ENCODE results near the gene BSN.

BSN gene

DNA sequence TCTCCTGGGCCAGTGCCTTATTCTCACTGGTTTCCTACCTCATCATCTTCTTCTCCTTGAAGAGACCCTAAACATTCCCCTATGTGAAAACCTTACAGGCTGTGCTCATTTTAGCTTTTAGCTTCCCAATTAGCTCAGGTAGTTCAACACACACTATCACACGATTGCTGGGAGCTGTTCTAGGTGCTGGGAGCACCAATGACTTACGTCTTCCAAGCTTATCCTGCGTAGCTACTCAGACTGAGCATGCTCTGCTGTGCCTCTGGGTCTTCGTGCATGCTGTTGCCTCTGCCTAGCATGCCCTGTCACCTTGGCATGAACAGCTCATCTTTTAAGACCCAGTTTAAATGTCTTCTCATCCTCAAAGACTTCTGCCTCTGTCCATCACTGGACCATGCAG, 64.1 kb downstream of the BSN start:
- TF ChIP-seq, protein P1, sequence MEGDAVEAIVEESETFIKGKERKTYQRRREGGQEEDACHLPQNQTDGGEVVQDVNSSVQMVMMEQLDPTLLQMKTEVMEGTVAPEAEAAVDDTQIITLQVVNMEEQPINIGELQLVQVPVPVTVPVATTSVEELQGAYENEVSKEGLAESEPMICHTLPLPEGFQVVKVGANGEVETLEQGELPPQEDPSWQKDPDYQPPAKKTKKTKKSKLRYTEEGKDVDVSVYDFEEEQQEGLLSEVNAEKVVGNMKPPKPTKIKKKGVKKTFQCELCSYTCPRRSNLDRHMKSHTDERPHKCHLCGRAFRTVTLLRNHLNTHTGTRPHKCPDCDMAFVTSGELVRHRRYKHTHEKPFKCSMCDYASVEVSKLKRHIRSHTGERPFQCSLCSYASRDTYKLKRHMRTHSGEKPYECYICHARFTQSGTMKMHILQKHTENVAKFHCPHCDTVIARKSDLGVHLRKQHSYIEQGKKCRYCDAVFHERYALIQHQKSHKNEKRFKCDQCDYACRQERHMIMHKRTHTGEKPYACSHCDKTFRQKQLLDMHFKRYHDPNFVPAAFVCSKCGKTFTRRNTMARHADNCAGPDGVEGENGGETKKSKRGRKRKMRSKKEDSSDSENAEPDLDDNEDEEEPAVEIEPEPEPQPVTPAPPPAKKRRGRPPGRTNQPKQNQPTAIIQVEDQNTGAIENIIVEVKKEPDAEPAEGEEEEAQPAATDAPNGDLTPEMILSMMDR (IDR thresholded peaks at IDR 0.05), result no peak
- TF ChIP-seq ZFX (IDR thresholded peaks at IDR 0.05; ENCODE audit: borderline replicate concordance), result no peak
- no peak overlapping the region for H3K27ac ChIP-seq

DNA sequence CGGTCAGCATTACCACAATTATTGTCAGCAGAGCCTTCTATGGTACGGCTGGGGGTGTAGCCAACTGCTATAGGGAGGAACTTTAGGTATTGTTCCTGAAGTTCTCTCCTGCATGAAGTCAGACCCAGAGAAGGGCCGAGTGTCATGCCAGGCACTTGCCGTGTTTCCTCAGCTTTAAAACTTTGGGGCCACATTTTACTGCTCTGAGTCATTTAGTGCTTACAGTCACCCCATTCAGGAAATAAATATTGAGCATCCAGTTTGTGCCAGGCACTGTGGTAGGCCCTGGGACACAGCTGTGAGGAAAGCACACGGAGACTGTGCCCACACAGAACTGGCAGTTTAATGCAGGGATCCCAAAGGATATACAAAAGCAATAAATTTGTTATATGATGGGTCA, 65.4 kb downstream of the BSN start:
- TF ChIP-seq ZFX (IDR thresholded peaks at IDR 0.05; ENCODE audit: borderline replicate concordance), result no peak
- TF ChIP-seq, protein P1 (IDR thresholded peaks at IDR 0.05), result no peak
- no peak overlapping the region for H3K27ac ChIP-seq

DNA sequence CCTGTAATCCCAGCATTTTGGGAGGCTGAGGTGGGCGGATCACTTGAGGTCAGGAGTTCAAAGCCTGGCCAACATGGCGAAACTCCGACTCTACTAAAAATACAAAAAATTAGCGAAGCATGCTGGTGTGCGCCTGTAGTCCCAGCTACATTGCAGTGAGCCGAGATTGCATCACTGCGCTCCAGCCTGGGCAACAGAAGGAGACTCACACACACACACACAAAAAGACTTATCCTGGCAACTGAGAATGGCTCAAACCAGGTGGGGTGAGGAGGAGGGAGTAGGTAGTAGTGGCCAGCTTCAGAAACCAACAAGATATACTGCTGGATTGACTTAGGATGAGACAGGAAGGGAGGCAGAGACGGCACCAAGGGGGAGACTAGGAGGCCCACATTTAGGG, 66.5 kb downstream of the BSN start:
- H3K27ac ChIP-seq, result no peak overlapping the region
- TF ChIP-seq, protein P1 (IDR thresholded peaks at IDR 0.05), result no peak
- no peak for TF ChIP-seq ZFX (IDR thresholded peaks at IDR 0.05; ENCODE audit: borderline replicate concordance)

DNA sequence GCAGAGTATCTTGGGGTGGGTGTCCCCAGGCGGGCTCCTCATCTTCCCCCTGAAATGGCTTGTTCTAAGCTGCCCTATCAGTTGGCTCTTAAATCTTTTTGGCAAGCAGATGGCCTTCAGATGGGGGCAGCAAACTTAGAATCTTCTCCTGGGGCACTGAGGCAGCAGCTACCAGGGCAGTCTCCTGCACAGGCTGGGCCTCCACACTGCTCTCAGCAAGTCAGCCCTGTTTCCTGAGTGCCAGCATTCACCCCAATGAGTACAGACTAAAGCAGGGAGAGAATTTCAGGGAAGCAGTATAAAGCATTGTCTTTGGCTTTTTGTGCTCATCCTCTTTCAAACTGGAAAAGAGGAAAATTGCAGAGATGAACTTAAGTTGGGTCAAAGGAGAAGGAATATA, 68.8 kb downstream of the BSN start:
- TF ChIP-seq, protein P1 (IDR thresholded peaks at IDR 0.05), result no peak
- no peak overlapping the region for H3K27ac ChIP-seq

DNA sequence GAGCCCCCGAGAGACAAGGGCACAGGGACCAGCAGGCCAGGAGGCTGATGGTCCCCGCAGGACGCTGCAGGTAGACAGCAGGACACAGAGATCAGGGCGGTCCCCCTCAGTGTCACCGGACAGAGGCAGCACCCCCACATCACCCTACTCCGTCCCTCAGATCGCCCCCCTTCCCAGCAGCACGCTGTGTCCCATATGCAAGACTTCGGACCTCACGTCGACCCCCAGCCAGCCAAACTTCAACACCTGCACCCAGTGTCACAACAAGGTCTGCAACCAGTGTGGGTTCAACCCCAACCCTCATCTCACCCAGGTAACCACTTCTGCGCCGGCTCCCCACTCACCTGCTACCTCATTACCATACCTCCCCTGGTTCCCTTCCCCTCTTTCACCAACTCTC, 70.8 kb downstream of the BSN start:
- TF ChIP-seq, protein P1 (IDR thresholded peaks at IDR 0.05), result no peak
- TF ChIP-seq ZFX (IDR thresholded peaks at IDR 0.05; ENCODE audit: borderline replicate concordance), result no peak
- H3K27ac ChIP-seq, result no peak overlapping the region

DNA sequence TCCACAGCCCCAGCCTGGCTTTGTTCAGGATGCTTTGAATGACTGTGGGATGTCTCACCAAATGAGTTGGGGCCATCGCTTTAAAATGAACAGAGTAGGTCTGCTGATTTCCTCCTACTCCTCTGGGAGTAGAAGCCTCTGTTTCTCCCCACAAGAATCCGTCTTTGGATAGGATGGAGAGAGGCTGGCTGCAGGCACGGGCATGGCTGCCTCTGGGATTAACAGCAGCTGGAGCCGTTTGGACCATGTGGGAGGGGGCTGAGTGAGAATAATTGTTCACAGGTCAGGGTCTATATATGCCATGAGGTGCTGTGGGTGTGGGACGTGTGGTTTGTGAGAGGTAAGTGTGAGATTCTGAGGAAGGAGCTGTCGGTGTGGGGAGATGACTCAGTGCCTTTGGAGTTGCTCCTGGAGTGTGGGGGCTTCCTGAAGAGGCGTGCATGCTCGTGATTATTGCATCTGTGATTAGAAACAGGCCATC, 71.9 kb downstream of the BSN start:
- no peak overlapping the region for H3K27ac ChIP-seq
- TF ChIP-seq, protein P1 (IDR thresholded peaks at IDR 0.05), result no peak
- TF ChIP-seq ZFX (IDR thresholded peaks at IDR 0.05; ENCODE audit: borderline replicate concordance), result no peak

DNA sequence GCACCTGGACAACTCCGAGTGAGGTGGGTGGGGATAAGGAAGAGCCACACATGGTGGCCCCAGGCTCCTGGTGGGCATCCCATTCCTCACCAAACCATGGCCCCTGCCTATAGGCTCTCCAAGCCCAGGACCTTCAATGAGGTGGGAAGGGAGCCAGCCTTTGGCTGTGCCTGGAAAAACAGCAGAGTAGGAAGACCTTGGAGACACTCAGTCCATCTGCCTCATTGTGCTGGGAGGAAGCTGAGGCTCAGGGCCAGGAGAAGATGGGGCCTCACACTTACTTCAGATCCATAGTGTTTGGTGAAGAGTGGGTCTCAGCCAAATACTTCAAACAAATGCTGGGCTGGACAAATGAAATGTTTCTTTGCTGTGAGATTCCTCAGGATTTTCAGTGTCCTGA, 72.5 kb downstream of the BSN start:
- TF ChIP-seq ZFX (IDR thresholded peaks at IDR 0.05; ENCODE audit: borderline replicate concordance), result no peak
- TF ChIP-seq, protein P1 (IDR thresholded peaks at IDR 0.05), result no peak
- H3K27ac ChIP-seq, result no peak overlapping the region

Data from 22Rv1 (cell line).